Cerebellar cortex (tissue), 1 donor: Measurements from ENCODE around the gene ARL3.
A peak's percentile ranks its signal among the peaks of the same experiment; 100 is the strongest.
"Not testable (repeated sequence)": the region's sequence is repeated elsewhere in the genome, so short reads cannot be mapped to it uniquely, and the experiment has no call there.

Experiments
- DNase-seq: peaks from one replicate; pipeline ENCODE4 v3.0.0-alpha.2; 2015; ENCODE audit warnings: low spot score

The ARL3 gene

DNA sequence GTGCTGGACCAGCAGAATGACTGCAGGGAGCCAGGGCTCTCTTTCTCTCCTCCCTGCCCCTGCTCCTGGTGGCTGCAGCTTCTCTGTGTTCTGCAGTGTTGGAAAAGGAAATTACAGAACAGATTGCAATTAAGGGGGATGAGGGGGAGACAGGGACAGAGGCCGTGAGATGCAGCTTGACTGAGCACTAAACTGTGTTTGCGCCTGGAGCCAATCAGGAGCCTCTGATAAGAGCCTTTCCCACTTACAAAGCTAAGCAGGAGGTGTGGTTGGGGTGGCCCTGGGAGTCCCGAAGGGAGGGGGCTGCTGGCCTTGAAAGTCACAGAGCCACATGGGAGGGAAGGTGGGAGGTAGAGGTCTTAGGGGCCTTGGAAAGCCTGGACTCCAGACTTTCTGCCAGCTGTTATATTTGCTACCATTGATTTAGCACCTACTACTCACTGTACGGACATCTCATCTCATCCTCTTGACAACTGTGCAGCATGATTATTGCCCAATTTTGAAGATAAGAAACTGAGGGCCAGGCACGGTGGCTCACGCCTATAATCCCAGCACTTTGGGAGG, 43.2 kb downstream of the ARL3 start:
- peak; percentile 49 for DNase-seq

DNA sequence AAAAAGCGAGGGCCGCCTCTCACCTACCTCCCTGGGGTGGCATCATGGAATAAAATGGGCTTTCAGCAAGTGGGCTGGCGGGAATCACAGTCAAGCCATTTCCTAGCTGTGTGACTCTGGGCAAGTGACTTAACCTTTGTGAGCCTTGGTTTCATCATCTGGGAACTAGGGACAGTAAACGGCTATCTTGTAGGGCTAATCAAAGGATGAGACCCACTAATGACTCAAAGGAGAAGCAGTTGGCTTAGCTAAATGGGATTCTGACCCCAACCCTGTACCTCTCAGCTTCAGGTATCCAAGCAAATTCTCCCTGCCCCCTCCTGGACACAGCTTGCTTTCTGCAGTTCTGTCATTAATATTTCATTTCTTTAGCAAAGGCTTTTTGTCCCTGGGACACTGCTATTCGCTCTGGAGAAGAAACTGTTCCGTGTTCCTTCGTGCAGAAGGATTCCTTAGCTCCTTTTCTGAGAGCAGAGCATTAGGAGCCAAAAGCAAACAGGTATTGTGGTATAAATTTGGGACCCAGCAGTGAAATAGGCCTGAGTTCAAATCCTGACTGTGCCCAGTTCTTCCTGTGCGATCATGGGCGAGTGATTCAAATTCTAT, 44.0 kb downstream of the ARL3 start:
- no peak for DNase-seq

DNA sequence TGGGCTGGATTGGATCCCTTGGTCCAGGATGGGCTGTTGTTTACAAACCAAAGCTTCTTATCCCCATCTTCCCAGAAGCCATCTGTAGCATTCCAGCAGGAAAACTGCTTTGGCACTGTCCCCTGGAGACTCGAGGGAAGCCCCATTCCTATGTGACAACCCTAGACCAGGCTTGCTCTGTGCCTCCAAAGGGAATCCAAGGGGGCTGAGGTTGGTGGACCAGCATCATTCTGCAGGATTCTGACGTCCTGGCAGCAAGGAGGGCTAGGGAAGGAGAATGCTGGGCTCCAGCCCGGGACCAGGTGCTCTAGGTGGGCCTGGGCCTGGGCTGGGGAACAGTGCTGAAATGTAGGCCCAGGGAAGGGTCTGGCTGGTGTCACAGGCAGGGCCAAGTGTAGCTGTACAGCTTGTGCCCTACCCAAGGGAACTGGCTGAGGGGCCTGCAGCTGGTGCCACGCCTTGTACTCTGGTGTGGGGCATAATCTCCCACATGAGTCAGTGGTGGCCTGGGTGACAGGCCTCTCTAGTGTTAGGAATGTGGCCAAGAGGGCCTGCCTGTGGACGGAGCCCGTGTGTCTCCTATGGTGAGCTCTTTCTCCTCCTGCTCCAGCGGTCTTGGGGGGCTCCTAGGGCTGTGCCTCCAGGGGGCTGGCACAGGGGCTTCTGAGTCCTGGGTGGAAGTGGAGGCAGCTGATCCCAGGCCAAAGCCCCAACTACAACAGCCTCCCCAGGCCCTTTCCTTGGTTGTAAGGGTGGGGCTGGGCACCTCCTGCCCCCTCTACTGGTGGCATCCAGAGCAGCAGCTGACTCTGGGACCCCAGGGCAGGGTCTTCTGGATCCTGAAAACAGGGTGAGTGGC, 44.8 kb downstream of the ARL3 start:
- DNase-seq: no peak

DNA sequence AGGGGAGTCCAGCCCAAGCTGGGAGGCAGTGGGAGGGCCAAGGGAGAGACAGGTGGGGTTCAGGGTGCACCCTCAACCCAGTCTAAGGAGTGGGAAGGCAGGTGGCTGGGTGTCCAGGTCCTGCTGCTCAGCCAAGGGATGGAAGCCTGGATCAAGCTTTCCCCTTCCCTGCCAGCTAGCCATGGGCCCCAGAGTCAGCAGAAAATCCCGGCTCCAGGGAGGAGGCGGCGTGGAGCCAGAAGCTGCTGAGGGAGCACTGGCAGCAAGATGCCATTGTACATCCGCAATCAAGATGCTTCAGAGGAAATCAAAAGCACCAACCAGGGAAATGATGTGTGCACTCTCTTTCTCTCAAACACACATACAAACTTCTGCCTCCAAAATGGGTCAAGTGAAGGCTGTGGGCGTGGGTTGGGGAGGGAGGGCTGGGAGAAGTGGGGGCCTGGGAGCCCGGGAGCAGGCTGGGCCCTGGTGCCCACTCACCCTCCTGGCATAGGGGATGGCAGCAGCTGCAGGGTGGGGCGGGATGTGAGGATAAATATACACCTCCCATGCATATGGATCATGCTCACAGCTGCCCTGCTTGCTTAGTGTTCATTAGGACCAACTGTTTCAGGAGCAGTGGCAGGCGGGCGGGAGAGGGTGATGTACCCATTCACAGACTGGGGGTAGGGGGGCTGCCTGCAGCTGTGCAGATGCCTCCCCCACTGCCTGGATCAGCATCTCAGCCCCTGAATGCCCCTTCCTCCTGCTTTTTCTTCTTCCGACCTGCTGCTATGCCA, 45.7 kb downstream of the ARL3 start:
- no peak for DNase-seq

DNA sequence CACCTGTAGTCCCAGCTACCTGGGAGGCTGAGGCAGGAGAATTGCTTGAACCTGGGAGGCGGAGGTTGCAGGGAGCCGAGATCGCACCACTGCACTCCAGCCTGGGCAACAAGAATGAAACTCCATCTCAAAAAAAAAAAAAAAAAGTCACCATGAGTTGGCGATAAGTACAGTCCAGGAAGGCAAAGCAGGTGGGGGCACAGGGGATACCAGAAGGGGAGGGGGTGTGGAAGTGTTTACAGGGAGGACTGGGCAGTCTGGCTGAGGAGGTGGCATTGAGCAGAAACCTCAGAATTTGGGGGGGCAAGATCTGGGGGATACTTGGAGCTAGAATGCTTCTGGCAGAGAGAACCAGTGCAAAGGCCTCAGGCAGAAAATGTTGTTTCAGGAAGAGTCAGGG, 46.8 kb downstream of the ARL3 start:
- DNase-seq: not testable (repeated sequence)

DNA sequence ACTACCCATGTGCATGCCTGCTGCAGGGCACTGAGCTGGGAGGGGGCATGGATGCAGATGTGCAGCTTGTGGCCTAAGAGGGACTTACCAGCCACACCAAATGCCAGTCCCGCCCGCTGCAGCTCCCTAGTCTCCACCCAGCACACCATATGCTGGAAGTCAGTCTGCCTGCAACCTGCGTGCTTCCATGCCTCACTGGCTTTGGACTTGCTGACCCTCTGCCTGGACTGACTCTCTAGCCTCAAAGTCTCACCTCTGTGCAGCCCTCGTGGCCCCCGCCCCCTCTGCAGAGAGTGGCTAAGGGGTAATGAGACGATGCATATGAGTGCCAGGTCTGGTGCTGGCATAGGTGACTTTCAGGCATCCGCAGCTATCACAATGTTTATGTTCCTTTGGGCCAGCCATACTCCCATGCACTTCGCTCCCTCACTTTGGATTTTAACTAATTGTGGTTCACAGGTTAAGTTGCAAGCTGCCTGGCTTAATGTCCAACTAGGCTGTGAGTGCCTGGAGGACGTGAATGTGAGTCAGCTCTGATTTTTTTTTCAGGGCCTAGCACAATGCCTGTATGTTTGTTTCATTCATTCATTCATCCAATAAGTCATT, 48.2 kb downstream of the ARL3 start:
- no peak for DNase-seq

DNA sequence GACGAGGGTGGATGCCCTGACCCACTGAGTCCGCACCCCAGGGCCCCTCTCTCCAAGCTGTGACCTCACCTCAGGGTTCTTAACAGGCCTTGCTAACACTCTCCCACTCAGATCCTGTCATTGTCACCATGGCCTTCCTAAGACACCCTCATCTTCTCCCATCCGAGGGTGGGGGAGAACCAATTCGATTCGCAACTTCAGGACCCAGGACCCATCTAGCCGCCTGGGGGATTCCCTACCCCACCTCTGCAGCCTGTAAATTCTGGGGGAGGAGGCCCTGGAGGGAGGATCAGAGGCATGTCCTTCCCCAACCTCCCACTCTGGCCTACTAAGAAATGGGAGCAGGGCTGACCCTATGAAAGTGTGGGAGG, 52.6 kb downstream of the ARL3 start:
- DNase-seq: no peak

DNA sequence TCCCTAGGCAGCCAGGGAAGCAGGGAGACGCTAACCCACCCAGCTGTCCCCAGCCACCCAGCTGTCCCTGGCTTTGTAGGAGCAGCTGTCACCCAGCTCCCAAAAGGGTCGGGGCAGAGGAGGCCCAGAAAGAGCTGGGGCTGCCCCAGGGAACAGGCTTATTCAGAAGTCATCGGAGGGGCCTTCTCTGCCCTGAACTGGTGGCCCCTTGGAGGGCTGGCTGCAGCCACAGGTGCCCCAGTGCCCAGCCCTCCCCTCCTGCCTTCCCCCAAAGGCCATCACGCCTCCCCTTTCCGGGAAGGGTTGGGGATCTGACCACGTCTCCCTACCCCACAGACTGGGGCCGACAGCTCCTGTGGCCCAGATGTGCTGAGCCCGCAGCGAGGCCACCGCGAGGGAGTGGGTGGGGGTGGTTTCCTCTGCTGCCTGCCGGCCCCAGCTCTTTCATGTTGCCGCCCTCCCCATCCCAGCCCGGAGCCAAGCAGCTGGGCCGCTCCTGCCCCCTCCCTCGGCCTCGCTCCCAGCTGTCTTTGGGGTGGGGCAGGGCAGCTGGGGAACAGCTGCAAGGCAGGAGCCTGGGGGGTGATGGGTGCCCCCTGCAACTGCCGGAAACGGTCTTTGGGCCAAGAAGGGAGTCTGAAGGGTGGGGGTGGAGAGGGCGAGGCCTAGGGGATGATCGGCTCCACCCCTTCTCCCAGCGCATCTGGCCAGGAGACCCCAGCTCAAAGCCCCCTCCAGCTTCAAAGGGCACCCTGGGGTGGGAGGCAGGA, 53.1 kb downstream of the ARL3 start:
- no peak for DNase-seq

DNA sequence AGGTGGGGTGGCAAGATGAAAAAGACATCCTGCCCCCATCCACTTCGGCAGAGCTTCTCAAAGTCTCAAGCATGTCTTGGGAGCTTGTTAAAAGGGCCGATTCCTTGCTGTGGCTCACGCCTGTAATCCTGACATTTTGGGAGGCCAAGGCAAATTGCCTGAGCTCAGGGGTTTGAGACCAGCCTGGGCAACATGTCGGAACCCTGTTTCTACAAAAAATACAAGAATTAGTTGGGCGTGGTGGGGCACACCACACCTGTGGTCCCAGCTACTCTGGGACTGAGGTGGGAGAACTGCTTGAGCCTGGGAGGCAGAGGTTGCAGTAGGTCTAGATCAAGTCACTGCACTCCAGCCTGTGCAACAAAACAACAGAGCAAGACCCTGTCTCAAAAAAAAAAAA, 55.4 kb downstream of the ARL3 start:
- no peak for DNase-seq

DNA sequence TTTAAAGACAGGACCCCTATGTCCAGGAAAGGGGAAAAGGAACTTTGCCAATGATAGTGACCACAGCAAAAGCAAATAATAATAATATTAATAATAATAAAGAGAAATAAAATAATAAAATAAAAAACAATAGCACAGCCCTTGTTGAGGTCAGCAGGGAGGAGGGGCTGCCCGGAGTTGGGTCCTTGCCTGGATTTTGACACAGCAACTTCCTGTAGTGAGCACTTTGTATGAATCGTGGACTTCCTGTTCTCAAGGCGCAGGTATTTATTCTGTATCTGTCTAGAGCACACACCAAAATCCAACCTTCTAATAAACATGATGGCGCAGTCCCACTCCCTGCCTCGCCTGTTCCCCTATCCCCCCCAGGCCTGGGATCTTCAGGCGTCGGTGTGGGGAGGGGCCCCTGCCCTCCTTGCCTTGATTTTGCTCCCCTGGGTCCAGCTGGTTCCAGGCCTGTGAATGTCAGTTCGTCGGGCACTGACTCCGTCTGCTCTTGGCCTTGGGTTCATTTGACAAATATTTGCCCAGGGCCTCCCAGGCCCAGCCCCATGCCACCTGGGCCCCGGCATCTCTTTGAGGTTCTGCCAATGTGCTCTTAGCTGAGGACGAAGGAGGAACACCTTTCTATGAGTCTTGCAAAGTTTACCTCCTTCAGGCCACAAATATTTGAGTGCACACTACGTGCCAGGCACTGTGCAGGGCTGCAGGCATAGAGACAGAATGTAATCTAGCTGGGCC, 56.0 kb downstream of the ARL3 start:
- no peak for DNase-seq

DNA sequence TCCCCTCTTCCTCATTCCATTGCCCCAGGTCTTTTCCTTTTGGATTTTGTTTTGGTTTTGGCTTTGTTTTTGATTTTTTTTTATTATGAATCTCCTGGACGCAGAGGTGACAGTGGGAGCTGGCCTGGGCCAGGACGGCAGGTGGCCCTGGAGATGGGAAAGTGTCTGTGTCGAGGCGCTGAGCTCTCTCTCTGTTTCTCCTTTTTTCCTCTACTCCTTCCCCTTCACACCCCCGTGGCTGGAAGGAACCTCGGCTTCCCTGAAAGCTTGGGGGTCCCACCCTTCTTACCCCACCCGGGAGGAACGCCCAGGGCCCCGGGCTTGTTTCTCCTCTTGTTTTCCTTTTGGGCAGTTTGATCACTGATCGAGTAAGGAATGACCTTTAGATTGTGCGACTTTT, 56.7 kb downstream of the ARL3 start:
- DNase-seq: no peak

DNA sequence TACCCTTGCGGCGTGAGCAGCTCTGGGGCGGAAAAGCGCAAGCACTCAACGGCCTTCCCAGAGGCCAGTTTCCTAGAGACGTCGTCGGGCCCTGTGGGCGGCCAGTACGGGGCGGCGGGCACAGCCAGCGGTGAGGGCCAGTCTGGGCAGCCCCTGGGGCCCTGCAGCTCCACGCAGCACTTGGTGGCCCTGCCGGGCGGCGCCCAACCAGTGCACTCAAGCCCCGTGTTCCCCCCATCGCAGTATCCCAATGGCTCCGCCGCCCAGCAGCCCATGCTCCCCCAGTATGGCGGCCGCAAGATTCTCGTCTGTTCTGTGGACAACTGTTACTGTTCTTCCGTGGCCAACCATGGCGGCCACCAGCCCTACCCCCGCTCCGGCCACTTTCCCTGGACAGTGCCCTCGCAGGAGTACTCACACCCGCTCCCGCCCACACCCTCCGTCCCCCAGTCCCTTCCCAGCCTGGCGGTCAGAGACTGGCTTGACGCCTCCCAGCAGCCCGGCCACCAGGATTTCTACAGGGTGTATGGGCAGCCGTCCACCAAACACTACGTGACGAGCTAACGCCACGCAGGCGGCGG, 57.3 kb downstream of the ARL3 start:
- no peak for DNase-seq

DNA sequence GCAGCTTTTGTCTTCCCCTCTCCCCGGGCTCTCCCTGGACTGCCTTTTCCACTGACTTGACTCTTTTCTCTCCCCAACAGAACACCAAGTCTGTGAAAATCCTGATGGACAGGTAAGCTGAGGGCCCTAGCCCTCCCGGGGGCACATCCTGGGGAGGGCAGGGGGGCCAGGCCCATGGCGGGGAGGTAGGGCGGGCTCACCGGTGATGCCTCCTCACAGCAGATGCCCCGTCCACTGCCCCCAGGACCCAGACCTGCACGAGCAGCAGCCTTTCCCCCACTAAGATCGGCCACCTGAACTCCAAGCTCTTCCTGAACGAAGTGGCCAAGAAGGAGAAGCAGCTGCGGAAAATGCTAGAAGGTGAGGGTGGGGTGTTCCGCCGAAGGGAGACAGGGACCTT, 58.2 kb downstream of the ARL3 start:
- no peak for DNase-seq

DNA sequence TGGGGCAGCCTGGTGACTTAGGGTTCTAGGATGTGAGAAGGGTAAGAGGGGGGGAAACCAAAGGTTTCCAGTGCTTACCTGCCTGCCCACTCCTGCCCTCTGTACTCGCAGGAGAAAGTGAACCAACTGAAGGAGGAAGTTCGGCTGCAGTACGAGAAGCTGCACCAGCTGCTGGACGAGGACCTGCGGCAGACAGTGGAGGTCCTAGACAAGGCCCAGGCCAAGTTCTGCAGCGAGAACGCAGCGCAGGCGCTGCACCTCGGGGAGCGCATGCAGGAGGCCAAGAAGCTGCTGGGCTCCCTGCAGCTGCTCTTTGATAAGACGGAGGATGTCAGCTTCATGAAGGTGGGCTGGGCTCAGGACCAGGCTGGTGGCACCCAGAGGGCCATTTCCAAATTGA, 59.2 kb downstream of the ARL3 start:
- DNase-seq: no peak

DNA sequence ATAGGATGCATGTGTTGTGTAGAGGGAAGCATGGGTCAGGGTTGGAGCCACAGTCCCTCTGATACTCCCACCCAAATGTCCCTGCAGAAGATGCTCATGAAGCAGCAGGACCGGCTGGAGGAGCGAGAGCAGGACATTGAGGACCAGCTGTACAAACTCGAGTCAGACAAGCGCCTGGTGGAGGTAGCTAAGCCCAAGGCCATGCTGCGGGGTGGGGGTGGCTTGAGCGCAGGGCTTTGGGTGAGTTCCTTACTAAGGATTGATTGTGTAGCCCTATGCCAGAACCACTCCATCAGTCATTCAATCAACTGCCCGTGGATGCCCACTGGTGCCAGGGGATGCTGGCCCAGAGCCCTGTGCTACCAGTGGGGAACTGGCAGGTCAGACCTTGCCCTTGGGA, 59.6 kb downstream of the ARL3 start:
- DNase-seq: no peak

DNA sequence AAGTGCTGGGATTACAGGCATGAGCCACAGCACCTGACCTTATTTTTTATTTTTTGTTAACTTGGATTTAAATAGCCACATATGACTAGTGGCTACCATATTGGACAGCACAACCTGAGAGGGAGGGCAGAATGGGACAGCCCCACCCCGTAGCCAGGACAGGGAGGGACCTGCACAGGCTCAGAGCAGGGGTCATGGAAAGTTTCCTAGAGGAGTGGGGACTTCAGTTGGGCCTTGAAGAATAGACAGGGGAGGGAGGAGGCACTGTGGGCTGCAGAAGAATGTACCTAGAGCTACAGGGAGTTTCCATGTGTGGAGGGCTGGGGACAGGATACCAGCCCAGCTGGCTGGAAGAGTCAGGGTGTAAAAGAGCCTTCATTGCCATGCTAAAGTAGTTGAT, 61.1 kb downstream of the ARL3 start:
- no peak for DNase-seq

DNA sequence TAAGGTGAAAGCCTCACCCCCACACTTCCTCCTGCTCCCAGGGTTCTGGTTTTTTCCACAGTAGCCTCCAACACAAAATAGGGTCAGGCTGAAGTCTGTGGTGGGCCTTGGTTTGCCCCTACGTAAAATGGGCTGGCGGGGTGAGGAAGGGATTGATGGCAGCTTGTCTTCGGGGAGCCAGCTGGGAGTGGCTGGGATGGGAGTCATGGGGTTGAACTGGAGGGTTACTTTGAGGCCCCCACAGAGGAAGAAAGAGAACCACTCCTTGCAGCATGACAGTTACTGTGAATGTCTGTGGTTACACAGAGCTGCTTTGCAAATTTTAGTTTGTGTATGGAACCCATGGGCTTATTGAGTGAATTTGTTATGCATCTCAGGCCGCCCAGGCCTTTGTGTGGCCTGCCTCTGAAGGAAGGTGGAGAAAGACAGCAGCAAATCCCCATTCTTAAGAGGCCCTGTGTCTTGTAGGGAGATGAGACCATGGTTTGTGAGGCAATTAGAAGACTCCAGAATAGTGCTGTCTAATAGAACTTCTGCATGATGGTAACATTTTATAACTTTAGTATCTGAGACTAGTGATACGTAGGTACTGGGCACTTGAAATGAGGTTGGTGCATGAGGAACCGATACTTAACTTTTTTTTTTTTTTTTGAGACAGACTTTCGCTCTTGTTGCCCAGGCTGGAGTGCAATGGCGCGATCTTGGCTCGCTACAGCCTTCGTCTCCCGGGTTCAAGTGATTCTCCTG, 61.9 kb downstream of the ARL3 start:
- DNase-seq: no peak

DNA sequence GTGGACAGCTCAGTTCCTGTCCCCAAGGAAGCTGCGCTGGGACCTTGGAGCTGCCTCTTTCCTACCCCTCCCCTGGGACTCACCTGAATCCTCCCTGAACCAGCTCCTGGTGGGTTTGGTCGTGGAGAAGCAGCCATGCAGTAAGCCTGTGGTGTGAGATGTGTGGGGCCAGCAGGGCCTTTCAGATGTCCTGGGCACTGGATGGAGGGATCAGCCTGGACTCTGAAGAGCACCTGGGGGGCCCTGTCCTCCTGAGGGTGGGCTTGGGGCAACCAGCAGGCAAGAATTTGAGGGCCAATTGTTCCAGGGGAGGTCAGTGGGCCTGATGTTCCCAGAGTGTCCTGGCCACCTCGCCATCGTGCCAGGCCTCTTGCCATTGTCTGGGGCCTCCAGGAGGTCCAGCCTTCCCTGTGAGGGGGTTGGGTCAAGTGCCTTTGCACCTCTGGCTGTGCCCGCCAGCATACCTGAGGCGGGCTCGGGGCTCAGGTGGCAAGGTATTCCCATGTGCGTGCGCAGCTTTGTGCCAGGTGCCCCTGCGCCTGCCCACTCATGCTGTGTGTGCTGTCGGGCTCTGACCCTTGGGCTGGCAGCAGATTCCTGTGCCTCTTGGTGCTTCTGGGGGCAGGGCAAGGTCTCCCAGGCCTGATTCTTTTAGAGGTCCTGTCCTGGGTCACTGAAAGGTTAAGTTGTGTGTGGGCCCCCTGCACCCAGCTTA, 62.6 kb downstream of the ARL3 start:
- DNase-seq: no peak
